Adipocyte (in vitro differentiated cells): Measurements from ENCODE around the gene DDIAS.
A peak's percentile ranks its signal among the peaks of the same experiment; 100 is the strongest.

Experiments
- DNase-seq: peaks from one replicate; pipeline ENCODE4 v3.0.0-alpha.2; 2015; ENCODE audit warnings: low read depth
- H3K27me3 ChIP-seq: replicated peaks from 2 replicates; pipeline ENCODE4 v1.7.0; 2013; ENCODE audit warnings: mild to moderate bottlenecking, low read length, moderate library complexity; ENCODE audit not compliant: control insufficient read depth, insufficient read depth
- H3K36me3 ChIP-seq: 2 replicates; pipeline ENCODE4 v1.7.0; 2013; ENCODE audit warnings: low read length, mild to moderate bottlenecking, moderate library complexity; ENCODE audit not compliant: control insufficient read depth, insufficient read depth, severe bottlenecking
- H3K4me1 ChIP-seq: 2 replicates; pipeline ENCODE4 v1.7.0; 2013; ENCODE audit warnings: mild to moderate bottlenecking, low read length, moderate library complexity; ENCODE audit not compliant: control insufficient read depth, insufficient read depth
- H3K4me3 ChIP-seq: 2 replicates; pipeline ENCODE4 v1.7.0; 2013; ENCODE audit warnings: mild to moderate bottlenecking, low read length, moderate library complexity
- H3K9ac ChIP-seq: 2 replicates; pipeline ENCODE4 v1.7.0; 2013; ENCODE audit warnings: mild to moderate bottlenecking, low read length, moderate library complexity
- H3K9me3 ChIP-seq: 2 replicates; pipeline ENCODE4 v1.7.0; 2013; ENCODE audit warnings: mild to moderate bottlenecking, low read length, moderate library complexity; ENCODE audit not compliant: control insufficient read depth

DDIAS gene

DNA sequence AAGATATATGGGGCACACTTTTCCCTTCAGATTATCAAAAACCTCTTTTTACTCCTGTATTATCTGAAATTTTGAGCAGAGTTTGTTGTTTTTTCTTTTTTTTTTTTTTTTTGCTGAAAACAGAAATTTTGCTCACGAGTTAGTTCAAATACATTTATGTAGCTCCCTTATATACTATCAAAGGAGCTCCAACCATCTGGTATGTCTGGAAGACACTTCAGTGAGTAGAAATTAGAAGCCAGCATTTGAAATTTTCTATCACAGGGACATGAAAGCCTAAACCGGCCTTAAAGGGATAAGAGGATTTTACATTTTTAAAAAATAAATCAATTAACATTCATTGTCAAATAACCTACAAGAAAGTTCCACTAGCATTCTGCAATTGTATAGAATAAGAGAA, 73.3 kb downstream of the DDIAS start:
- Histone ChIP-seq H3K27me3 (no peaks in the 10 kb centered on the region), H3K36me3 (no peaks in the 10 kb centered on the region), H3K9me3 (no peaks in the 10 kb centered on the region), H3K9ac (no peak overlapping the region), H3K4me1 (peaks cover 14% of the 10 kb centered on the region), H3K4me3 (no peak overlapping the region)
- no peak for DNase-seq

GRCh38 chr11:82975882-82976281, 74.3 kb downstream of the DDIAS start:
- Histone ChIP-seq H3K27me3 (no peaks in the 10 kb centered on the region), H3K4me3 (no peak overlapping the region), H3K4me1 (peaks cover 22% of the 10 kb centered on the region), H3K9me3 (no peaks in the 10 kb centered on the region), H3K9ac (no peak overlapping the region), H3K36me3 (peaks cover under 1% of the 10 kb centered on the region)
- no peak for DNase-seq

DNA sequence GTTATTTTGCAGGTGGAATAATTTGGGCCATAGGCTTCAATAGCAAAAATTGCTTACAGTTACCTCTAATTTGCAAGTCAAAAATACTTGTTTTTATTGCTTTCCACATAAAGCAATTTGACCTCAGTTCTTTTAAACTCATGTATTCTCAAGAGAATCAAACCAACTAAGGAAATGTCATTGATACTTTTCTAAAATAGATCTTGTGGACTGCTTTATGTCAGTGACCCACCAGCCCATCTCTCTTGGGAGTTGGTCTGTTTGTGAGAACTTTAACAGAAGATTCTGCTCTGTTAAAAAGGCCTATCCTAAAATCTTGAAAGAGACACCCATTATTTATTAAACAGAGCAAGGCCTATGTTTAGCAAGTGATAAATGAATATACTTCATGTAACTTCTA, 75.2 kb downstream of the DDIAS start:
- Histone ChIP-seq H3K4me1 (peaks cover 22% of the 10 kb centered on the region), H3K9ac (no peak overlapping the region), H3K27me3 (no peaks in the 10 kb centered on the region), H3K9me3 (no peaks in the 10 kb centered on the region), H3K4me3 (no peak overlapping the region), H3K36me3 (peaks cover 10% of the 10 kb centered on the region)
- DNase-seq = no peak

DNA sequence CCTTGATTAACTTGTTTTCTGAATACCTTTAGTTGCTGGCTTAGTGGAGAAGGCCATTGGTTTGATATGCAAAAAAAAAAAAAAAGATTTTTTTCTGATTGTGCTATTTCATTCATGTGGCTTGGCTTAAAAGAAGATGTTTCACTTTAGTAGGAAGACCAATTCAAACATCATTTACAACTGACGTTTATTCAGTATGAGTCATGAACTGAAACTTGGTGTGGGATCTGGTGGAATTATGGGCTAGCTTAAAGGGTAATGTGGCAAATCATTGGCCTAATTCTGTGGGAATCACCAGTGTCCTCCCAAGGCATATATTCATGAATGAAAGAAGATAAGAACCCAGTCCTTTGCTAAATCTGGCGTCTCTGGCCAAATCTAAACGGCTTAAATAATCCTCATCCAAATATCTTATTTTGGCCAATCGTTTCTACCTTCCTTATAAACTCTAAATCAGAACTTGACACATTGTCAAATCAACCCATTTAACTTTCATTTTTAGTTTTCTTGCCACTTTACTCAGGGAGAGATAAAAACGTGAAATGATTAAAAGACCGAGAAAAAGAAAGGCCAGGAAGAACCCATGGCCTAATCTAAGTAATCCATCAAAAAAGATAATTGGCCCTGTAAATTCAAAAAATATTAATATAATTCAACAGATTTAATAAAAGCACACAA, 77.0 kb downstream of the DDIAS start:
- H3K27me3 ChIP-seq = no peaks in the 10 kb centered on the region
- H3K9me3 ChIP-seq = no peaks in the 10 kb centered on the region
- DNase-seq = peak; percentile 37
- peaks cover 15% of the 10 kb centered on the region for H3K36me3 ChIP-seq
- H3K4me1 ChIP-seq = peaks cover 22% of the 10 kb centered on the region
- no peak overlapping the region for H3K9ac ChIP-seq
- no peak overlapping the region for H3K4me3 ChIP-seq

GRCh38 chr11:82979824-82980223, 78.3 kb downstream of the DDIAS start:
- Histone ChIP-seq H3K4me3 (no peak overlapping the region), H3K27me3 (no peaks in the 10 kb centered on the region), H3K36me3 (peaks cover 24% of the 10 kb centered on the region), H3K9me3 (no peaks in the 10 kb centered on the region), H3K4me1 (peaks cover 22% of the 10 kb centered on the region), H3K9ac (no peak overlapping the region)
- DNase-seq = no peak

DNA sequence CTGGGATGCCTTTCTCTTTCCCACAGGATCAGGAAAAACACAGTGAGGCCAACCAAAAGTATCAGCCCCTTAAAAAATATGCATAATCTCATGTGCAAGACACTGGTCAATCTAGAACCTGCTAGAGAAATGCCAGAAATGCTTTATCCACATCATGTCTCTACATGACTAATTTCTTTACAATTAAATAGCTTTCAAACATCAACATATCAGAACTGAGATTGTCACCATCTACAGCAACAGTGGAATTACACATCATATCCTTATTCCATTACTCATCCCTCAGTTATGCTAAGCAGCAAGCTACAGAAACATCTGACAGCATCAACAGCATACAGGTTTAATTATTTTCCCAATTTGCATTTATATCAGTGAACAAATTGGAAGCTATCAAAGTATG, 78.8 kb downstream of the DDIAS start:
- H3K36me3 ChIP-seq = peaks cover 25% of the 10 kb centered on the region
- no peaks in the 10 kb centered on the region for H3K27me3 ChIP-seq
- DNase-seq = peak; percentile 72
- H3K4me1 ChIP-seq = peaks cover 22% of the 10 kb centered on the region
- no peak overlapping the region for H3K4me3 ChIP-seq
- no peak overlapping the region for H3K9ac ChIP-seq
- H3K9me3 ChIP-seq = no peaks in the 10 kb centered on the region

- Histone ChIP-seq H3K9ac (no peak overlapping the region), H3K4me1 (peaks cover 22% of the 10 kb centered on the region), H3K36me3 (peaks cover 29% of the 10 kb centered on the region), H3K4me3 (no peak overlapping the region), H3K9me3 (no peaks in the 10 kb centered on the region), H3K27me3 (no peaks in the 10 kb centered on the region)
- DNase-seq = no peak
Observed at GRCh38 chr11:82980947-82981346, 79.4 kb downstream of the DDIAS start.

GRCh38 chr11:82981852-82982251, 80.3 kb downstream of the DDIAS start:
- Histone ChIP-seq H3K27me3 (no peaks in the 10 kb centered on the region), H3K4me3 (no peak overlapping the region), H3K9ac (no peak overlapping the region), H3K9me3 (no peaks in the 10 kb centered on the region), H3K4me1 (peaks cover 22% of the 10 kb centered on the region), H3K36me3 (peaks cover 30% of the 10 kb centered on the region)
- no peak for DNase-seq
